Epithelial cell of esophagus (primary cell): ENCODE data around the gene RAB13.

Experiments used
- DNase-seq: peaks from one replicate; pipeline ENCODE4 v3.0.0; 2010; ENCODE audit warnings: low read depth
- H3K4me3 ChIP-seq: 2 replicates; pipeline ENCODE4 v1.5.1; 2011; ENCODE audit warnings: mild to moderate bottlenecking, low read length, control low read depth
- CTCF ChIP-seq: IDR thresholded peaks from 2 replicates; pipeline ENCODE4 v1.5.1; 2011; ENCODE audit warnings: low read depth, mild to moderate bottlenecking, low read length, control low read depth, inconsistent platforms; ENCODE audit not compliant: insufficient read depth; ENCODE audit errors: missing control alignments

Gene RAB13

GRCh38 chr1:153976819-153977249 is 9.3 kb downstream of the RAB13 start:
- peak overlapping the region; percentile 96 for H3K4me3 ChIP-seq
- no peak for TF ChIP-seq CTCF
- DNase-seq: no peak

- no peak overlapping the region for H3K4me3 ChIP-seq
- no peak for DNase-seq
- no peak for TF ChIP-seq CTCF
Observed at GRCh38 chr1:153973525-153973924, 12.6 kb downstream of the RAB13 start.

GRCh38 chr1:153973071-153973470 is 13.1 kb downstream of the RAB13 start:
- DNase-seq: no peak
- H3K4me3 ChIP-seq: no peak overlapping the region
- TF ChIP-seq CTCF: no peak

GRCh38 chr1:153970346-153970745 is 15.8 kb downstream of the RAB13 start:
- TF ChIP-seq CTCF: no peak
- no peak for DNase-seq
- H3K4me3 ChIP-seq: no peak overlapping the region

- no peak for TF ChIP-seq CTCF
- no peak for DNase-seq
- H3K4me3 ChIP-seq: no peak overlapping the region
Observed at GRCh38 chr1:153968972-153969371, 17.2 kb downstream of the RAB13 start.

- DNase-seq: no peak
- peak overlapping the region; percentile 75 for H3K4me3 ChIP-seq
- no peak for TF ChIP-seq CTCF
Observed at GRCh38 chr1:153968408-153968807, 17.7 kb downstream of the RAB13 start.

GRCh38 chr1:153968000-153968363 is 18.2 kb downstream of the RAB13 start:
- TF ChIP-seq CTCF: no peak
- DNase-seq: peak; percentile 38
- H3K4me3 ChIP-seq: peak overlapping the region; percentile 75
